Measurements from ENCODE around the gene VLDLR.

The VLDLR gene

DNA sequence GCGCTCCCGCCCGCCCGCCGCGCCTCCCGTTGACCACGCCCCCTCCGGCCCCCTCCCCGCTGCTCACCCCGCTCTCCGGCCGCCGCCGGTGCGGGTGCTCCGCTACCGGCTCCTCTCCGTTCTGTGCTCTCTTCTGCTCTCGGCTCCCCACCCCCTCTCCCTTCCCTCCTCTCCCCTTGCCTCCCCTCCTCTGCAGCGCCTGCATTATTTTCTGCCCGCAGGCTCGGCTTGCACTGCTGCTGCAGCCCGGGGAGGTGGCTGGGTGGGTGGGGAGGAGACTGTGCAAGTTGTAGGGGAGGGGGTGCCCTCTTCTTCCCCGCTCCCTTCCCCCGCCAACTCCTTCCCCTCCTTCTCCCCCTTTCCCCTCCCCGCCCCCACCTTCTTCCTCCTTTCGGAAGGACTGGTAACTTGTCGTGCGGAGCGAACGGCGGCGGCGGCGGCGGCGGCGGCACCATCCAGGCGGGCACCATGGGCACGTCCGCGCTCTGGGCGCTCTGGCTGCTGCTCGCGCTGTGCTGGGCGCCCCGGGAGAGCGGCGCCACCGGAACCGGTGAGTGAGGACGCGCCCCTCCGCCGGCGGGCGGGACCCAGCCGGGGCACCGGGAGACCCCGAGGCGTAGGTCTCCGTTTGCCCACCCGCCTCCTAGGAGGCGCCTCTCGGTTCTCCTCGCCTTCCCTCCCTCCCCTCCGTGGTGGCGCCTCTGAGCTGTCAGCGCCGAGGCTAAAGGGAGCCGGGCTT, at the start of gene VLDLR:
TSS of gene VLDLR (plus strand) at position 66 of the 739 bp plus-strand sequence. CDS start at position 469, 403 bp downstream.
- DNase-seq (ENCODE audit: low spot score): no peak

DNA sequence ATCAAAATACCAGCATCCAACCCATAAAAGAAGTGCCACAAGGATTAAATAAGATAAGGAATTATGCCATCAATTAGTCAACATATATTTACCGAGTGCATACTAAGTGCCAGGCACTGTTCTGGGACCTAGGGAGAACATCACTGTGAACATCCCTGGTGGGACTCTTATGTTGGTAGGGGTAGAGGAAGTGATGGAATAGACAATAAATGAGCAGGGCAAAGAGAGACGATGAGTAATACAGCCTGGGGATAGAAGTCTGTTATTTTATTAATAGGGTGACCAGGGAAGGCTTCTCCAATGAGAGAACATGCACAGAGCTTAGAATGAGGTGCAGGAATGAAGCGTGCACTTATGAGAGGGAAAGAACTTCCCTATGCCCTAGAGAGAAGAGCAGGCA, 47.4 kb upstream of the VLDLR start:
- no peak for DNase-seq (ENCODE audit: low spot score)

DNA sequence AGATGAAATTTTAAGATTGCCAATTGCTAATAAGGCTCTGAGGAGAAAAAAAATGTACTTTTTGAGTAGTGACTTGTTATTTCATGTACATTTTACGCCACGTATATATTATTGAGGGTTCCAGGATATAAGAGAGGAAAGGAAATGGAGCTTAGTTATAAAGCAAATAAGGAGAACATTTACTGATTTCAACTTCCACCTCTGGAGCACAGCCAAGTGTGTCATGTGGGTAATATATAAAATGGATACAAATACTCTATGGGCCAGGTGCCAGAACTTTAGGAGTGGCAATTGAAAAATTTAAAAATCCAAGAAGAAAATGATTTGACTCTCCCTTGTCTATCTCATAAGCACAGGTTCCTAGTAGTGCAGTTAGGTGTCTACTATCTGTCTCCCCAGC, 45.0 kb upstream of the VLDLR start:
- no peak for DNase-seq (ENCODE audit: low spot score)

DNA sequence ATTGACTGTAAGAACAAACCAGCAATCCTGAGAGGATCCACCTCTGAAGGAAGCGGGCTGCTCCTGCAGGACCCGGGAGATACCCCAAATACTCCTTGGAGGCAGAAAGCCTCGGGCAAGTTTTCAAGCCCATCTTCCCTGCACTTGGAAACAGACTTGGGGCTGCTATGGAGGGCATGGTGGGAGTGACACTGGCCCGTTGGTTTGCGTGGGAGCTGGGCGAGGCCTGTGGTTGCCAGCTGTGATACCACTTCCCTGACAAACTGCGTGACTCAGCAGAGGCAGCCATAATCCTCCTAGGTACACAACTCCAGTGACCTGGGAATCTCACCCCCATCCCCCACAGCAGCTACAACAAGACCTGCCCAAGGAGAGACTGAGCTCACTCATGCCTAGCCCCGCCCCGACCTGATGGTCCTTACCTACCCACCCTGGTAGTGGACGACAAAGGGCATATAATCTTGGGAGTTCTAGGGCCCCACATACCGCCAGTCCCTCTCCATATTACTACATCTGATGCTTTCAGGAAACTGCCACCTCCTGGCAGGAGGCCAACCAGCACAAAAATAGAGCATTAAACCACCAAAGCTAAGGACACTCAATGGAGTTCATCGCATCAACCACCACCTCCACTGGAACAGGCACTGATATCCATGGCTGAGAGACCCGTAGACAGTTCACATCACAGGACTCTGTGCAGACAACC, 38.1 kb upstream of the VLDLR start:
- no peak for DNase-seq (ENCODE audit: low spot score)

DNA sequence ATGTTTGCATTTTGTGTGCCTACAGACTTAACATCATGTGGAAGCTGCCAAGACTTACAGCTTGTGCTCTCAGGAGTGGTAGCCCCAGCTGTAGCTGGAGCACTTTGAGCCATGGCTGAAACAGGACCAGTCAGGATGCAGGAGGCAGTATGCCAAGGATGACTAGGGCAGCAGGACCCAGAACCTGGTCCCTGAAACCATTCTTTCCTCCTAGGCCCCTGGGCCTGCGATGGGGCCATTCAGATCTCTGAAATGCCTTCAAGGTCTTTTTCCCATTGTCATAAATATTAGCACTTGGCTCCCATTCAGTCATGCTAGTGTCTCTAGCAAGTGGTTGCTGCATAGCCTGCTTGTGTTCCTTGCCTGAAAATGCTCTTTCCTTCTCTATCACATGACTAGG, 29.6 kb upstream of the VLDLR start:
- DNase-seq (ENCODE audit: low spot score): no peak

DNA sequence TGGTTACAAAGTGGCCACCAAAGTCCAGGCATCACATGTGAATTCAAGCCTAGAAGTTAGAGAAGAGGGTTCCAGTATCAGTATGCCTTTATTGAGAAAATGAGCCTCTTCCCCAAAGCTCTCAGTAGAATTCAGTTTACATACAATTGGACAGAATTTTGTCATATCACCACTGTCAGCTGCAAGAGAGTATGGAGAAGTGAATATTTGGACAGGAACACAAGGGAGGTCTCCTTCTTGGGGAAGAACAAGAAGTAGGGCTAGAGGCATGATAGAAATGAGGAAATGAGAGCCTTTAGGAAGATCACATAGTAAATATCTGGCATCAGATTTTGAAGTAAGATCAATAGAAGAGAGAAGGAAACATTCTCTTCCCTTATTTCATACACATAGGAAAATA, 27.8 kb upstream of the VLDLR start:
- DNase-seq (ENCODE audit: low spot score): no peak

DNA sequence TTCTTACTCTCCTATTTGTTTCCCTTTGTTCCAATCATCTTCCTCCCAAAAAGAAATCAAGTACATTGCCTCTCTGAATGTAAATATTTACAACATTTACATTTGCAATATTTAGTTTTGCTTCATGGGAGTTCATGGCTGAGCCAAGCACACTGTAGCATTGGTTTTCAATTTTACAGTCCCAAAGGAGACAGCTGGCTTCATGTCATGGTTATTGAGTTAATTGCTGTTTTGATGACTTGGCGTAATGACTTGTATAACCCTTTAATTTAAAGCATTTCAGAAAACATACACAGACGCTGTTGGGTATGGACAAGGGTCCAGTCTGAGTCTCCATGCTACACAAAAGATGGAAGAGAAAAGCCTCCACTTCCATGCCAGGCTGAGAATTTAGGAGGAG, 25.6 kb upstream of the VLDLR start:
- DNase-seq (ENCODE audit: low spot score): no peak

DNA sequence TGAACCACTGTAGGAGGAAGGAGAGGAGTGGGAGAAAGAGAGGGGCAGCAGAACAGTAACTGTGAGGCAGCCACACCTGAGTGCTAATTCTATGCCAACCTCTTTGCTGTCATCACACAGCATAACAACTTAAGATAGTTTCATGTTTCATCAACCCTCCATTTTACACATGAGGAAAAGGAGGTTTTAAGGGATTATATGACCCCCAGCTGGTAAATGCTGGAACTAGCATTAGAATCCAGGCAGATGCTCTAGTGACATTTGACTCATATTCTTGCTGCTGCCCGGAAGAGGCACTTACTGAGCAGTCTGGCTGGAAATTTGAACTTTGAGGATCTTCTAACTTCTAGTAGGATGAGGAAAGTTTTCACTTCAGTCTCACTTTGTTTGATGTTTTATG, 24.1 kb upstream of the VLDLR start:
- no peak for DNase-seq (ENCODE audit: low spot score)

DNA sequence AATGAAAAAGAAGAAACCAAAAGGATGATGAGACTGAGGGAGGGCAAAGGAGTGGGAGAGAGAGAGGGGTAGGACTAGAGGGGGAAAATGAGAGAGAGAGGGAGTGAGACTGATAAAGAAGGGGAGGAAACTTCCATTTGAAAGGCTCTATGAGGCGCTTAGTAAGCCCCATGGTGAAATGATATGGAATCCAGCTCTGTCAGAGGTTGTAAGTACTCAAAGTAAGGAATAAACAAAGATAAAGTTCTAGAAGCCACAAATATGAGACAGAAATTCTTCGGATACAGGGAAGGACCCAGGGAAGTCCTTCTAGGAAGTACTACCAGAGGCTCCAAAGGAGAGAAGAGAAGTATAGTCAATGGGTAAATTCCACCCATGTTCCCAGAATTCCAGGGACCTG, 21.7 kb upstream of the VLDLR start:
- no peak for DNase-seq (ENCODE audit: low spot score)

DNA sequence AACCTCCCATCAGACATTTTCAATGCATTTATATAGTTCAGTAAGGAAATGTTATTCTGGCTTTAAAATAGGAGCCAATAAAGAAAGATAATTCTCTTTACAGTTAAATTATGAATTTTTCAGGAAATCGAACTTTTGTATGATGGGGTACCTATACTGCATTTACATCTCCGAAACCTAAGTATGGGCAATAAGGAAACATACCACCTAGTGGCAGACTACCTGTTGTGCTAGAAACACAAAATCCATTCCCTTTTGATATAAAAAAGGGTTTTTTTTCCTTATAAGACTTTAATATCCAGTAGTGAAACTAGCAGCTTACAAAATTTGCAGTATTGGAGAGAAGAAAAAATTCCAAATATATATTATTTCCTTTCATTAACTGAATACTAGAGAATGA, 21.3 kb upstream of the VLDLR start:
- no peak for DNase-seq (ENCODE audit: low spot score)

DNA sequence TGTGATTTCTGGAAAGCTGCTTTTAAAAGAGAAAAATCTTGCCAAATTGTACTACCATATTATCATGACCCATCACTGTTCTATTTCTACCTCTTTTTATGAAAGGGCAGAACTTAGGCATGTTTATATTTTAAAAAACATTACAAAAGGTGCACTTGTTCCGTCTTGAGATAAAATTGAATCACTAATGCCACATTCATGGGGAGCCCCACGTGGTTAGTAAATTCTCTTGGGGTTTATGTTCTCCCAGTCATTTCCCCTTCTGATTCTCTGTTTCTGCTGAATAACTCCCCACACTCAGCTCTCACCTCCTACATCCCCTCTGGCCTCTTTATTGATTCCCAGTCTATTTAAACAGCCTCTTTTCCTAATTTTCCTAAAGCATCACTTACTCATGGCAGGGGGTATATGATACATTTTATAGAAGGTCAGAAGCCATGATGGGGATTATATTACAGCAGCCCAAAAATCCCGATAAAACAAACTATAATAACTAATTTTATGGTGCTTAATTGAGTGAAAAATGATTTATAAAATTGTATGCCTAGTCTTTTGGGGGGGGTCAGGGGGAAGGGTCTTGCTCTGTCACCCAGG, 19.7 kb upstream of the VLDLR start:
- DNase-seq (ENCODE audit: low spot score): no peak

DNA sequence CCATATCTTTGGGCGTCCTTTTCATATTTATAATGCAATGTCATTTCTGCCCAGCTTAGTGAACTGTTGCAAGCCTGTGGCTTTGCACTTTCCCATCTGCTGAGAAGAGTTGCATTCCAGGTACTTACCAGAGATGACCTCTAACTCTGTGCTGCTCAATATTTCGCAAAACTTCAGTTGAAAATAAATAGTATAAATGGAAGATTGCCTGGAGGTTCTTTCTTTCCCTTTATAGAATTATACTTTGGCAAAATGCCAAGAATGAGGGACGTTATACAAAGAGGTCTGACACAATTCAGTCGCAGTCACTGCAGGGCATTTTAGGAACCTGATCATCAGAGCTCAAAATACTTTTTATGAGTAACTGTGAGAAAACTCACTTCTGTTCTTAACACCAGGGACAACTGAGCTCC, 18.9 kb upstream of the VLDLR start:
- no peak for DNase-seq (ENCODE audit: low spot score)

DNA sequence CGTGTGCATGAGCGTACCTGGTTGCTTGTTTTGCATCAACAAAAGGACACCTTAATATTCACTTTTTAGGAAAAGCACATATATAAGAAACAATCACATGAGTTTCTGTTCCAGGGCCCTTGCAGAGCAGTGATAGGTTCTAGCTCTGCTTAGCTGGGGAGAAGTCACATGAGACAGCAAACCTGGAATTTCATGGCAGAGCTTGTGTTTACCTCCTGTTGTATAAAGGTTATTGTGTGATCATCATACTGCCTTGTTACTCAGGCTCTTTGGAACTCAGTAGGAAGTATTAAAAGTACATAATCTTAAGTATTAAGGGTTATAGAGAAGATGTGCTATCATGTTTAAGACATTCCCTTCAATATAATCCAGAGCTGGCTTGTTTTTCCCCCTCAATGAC, 18.0 kb upstream of the VLDLR start:
- no peak for DNase-seq (ENCODE audit: low spot score)

DNA sequence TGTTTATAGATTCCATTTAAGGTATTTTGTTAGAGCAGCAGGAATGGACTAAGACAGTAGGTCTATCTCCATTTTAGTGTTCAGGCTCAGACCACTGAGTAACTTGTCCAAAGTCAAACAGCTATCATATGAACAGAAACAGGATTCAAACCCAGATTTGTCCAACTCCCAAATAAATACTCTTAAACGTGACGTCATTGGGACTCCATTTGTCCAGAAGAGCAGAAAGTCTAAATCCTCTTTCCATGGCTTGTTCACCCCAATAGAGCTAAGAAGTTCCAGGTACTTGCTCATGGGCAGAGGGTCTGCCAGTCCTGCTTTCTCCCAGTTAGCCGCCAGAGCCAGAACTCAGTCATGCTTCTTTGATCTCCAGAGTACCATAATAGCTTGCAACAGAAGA, 16.3 kb upstream of the VLDLR start:
- no peak for DNase-seq (ENCODE audit: low spot score)

DNA sequence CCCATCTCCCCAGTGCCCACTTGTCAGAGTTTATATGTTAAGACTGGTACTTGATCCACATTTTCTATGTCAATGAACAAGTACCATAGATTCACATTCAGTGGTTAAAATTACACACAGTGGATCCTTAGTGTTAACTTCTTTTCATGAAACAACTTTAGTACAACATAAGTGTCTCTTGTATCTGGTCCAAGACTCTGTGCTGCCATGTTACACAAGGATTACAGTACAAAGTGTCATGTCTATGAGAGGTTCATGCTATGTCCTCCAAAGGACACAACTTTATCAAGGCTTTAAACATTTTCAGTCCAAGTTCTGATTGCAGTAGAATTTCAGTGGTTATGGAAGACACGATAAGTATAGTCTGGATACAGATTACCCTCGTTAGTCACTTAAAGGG, 13.3 kb upstream of the VLDLR start:
- DNase-seq (ENCODE audit: low spot score): no peak

DNA sequence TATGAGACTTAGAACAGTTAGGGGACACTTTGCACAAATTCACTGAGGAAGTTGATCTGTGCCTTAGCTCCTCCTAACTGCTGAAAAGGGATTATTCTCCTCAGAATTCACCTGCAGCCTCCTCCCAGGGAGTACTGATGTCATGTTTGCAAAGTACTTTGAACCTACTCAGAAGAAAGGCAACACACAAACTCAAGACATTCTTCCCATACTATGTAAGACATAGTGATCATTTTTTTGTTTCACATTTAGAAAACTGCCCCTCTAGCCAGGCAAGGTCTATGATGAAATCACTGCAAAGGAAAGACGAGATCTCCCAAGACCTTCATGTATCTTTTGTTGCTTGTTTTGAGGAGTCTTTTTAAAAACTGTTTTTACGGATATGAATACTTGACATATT, 10.6 kb upstream of the VLDLR start:
- DNase-seq (ENCODE audit: low spot score): no peak

DNA sequence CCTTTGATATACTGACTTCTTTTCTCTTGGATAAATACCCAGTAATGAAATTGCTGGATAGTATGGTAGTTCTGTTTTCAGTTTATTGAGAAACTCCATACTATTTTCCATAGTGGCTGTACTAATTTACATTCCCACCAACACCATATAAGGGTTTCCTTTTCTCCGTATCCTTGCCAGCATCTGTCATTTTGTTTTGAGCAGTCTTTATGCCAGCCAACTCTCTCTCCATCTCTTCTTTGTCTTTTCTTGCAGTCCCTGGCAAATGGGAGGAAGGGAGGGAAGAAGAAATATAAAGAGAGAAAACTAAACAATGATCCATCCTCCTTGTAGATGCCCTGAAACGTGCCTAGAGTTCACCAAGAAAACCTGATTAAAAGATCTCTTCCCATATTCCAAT, 9.6 kb upstream of the VLDLR start:
- no peak for DNase-seq (ENCODE audit: low spot score)

DNA sequence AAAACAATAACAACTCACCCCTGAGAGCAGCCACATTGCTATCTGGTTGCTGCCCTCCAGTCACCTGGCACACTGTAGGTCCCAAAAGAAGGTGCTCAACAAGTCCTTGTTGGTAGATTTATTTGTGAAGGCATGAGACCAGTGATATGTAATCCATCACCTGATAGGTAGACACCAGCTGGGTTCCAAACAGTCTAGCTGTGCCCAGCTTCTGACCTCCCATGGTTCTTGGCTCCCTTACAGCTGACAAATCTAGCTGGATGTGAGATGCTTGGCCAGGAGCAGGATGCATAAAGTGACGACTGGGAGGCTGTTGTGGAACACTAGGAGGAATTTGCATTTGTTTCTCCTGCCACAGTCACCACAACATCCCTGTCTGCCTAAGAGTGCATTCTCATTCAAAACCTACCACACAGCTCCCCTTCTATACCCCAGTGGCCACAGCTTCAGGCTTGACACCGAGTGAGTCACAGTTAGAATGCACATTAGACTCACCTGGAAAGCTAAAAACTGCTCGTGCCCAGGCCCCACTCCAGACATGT, 7.8 kb upstream of the VLDLR start:
- no peak for DNase-seq (ENCODE audit: low spot score)

DNA sequence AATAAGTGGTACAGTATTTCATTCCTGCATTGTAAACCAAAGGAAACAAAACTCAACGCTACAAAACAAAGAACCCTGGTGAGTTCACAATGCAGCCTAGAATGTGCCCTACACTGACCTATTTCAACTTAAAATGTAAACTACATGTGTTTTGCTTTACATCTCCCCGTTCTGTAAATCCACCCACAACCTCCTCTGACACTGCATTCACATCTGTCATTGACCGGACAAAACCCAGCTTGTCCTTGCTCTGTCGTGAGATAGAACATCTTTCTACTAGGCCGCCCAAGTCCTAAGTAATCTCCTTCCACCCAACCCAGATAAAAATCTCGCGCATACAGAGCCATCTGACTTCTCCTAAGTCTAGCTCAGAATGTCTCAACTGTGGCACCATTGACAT, 6.1 kb upstream of the VLDLR start:
- DNase-seq (ENCODE audit: low spot score): no peak

DNA sequence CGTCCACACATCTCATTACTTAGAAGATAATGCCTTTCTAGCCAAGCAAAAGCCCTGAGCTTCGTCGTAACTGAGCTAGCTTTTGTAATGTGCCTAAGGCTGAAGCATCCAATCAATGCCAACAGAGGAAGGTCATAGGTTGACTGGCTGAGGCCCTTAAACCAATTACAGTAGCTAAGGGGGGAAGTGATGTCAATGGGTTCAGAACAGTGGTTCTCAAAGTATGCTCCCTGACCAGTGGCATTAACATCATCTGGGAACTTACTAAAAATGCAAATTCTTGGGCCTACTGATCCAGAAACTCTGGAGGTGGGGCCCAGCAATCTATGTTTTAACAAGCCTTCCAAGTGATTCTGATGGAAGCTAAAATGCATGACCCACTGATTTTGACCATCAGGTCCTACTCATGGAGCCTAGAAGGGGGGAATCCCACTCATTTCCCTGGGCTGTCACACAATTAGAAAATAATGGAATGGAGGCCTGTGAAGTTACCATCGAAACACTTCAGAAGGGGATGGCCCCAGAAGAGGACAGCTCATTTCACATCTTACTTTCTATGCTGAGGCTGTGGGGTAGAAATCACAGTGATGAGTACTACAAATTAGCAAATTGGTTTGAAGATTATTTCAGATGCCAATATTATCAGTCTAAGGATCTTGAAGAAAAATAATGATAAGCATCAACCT, 4.8 kb upstream of the VLDLR start:
- no peak for DNase-seq (ENCODE audit: low spot score)

DNA sequence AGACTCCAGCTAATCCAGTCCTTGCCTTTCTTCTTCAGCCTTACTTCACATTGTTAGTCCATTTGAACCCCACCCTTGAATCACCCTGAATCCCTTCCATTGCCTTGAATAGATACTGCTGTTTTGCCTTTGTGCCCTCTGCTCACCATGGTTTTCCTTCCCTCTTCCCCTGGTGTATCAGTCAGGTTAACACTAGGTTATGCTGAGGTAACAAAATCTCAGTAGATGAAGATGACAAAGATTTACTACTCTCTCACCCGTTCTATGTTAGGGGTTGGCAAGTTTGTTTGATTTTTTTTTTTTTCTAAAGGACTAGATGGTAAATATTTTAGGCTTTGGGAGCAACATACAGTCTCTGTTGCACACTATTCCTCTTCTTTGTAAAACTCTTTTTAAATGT, 3.3 kb upstream of the VLDLR start:
- no peak for DNase-seq (ENCODE audit: low spot score)

DNA sequence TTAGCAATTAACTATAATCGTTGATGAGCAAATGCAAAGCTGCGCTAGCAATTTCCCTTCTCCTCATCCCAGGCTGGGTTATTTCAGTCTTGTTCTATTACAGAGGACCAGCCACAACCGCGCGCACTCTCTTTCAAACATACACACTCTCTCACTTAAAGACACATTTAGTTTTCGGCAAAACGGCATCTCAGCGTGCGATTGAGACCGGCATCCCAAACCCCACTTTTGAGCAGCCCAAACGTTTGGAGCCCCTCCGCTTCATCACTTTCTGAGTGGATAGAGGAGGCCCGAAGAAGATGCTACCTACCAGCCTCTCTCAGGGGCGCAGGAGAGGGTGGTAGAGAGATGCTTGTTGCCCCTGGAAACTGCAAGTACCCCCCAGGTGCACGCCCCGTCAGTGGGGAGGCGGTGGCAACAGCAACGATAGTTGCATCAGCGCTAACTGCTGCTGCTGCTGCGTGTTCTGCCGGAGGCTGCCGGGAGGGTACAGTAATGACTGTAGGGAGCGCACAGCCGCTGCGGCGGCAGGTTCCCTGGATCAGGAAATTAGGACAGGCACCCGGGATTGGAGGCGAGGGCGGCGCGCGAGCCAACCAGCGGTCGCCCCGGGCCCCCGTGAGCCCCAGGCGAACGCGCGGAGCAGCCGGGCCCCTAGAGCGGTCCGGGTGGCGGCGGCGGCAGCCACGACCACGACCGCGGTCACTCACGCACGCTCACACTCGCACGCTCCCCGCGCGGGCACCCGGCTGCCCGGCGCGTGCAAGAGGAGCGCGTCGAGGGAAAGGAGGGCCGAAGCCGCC, 467 bp upstream of the VLDLR start:
- DNase-seq (ENCODE audit: low spot score): peak; percentile 55
